ENCODE data around the gene MAN1A2. TPM values are rescaled to one million over a fixed set of nuclear protein-coding genes. Genes with fewer than 3 reads are reported as not detected.
A peak's percentile ranks its signal among the peaks of the same experiment; 100 is the strongest.

MAN1A2 gene
- total and polyA plus RNA-seq, 9 of the 15 experiments (the other 6 are each of a cell fraction or from before 2014, with no cell fraction given): 4.2 to 38.4 (median 18.7) TPM

GRCh38 chr1:117416004-117416403 is 48.8 kb downstream of the MAN1A2 start:
- Histone ChIP-seq H4K20me1 (replicated peaks; ENCODE audit: control insufficient read depth, insufficient read depth, low read length) (no peaks in the 10 kb centered on the region), H2AFZ (ENCODE audit: low read depth, low read length) (no peak overlapping the region), H3K9me1 (ENCODE audit: control insufficient read depth, insufficient read depth, low read length) (no peaks in the 10 kb centered on the region), H3K27ac (ENCODE audit: extremely low read depth, low read depth, low read length) (peak overlapping the region; percentile 10; the same call in 1 of the 3 replicates), H3K4me2 (ENCODE audit: insufficient read depth, low read length) (no peak overlapping the region), H3K36me3 (ENCODE audit: control insufficient read depth, insufficient read depth, low read length) (peaks cover 8% of the 10 kb centered on the region; the same call in 1 of the 3 replicates), H3K9me3 (replicated peaks; ENCODE audit: control insufficient read depth, insufficient read depth, low read depth, low read length) (no peaks in the 10 kb centered on the region), H3K27me3 (ENCODE audit: control insufficient read depth in 2 of 2, insufficient read depth in 2 of 2, low read length in 2 of 2) (no peaks in the 10 kb centered on the region), H3K79me2 (ENCODE audit: control insufficient read depth, insufficient read depth, low read length) (no peaks in the 10 kb centered on the region; the same call in 2 of the 3 replicates), H3K4me1 (replicated peaks in 1 of 2; ENCODE audit: control insufficient read depth in 2 of 2, insufficient read depth in 2 of 2, low read length in 2 of 2) (peaks cover 0 to 6% of the 10 kb centered on the region in 2 experiments; a peak in 3 of 5 replicates), H3K4me3 (no peak overlapping the region), H3K9ac (ENCODE audit: insufficient read depth in 1 of 2, low read depth in 2 of 2, low read length in 2 of 2) (no peak overlapping the region)
- ChIA-PET POLR2A (interaction anchor here (1.1 kb wide), 2 partner anchors 8 to 28 kb away, joined by 4 read pairs; no protein-coding TSS in a partner anchor), CTCF (ENCODE audit: low intra/inter-chr PET ratio) (no interaction called here)
- intact Hi-C loops (cut with micrococcal nuclease) (no loop called here), in situ Hi-C loops (cut with MboI) (no loop called here)
- TF ChIP-seq POLR2G (IDR thresholded peaks at IDR 0.05; ENCODE audit: low read depth, low read length): no peak
- no peak for TF ChIP-seq USF1 (CRISPR knock-in tag; IDR thresholded peaks at IDR 0.05)
- no peak for TF ChIP-seq RCOR1 (IDR thresholded peaks at IDR 0.05; ENCODE audit: borderline replicate concordance in 1 of 2, low read depth in 2 of 2, low read length in 2 of 2)
- no peak for TF ChIP-seq STAT5A (IDR thresholded peaks at IDR 0.05; ENCODE audit: borderline replicate concordance, low read length)
- no peak for TF ChIP-seq POLR2H (tag; IDR thresholded peaks at IDR 0.05; ENCODE audit: low read depth)
- DNase-seq (ENCODE audit: extremely low read depth in 1 of 4, low spot score in 3 of 4) (no peak), ATAC-seq (no peak), FAIRE-seq (no peak)
- 88% methylated on average over 1 of the region's 1 CpG for WGBS (ENCODE audit: insufficient coverage, low coverage, missing lambda C conversion rate)
- no TSS peak for BruUV-seq (replicated peaks)

Measured in K562 (cell line).